H9 (cell line): ENCODE measurements around the gene PRTFDC1. TPM values are rescaled to one million over a fixed set of nuclear protein-coding genes. Genes with fewer than 3 reads are reported as not detected.

Source experiments
- DNase-seq: peaks from one replicate; pipeline ENCODE4 v3.0.0-alpha.2; 2017
- H2AFZ ChIP-seq: one replicate; pipeline ENCODE4 v1.6.1; 2013; ENCODE audit warnings: mild to moderate bottlenecking, low read length, control low read depth, moderate library complexity
- H2AK5ac ChIP-seq: 2 replicates; pipeline ENCODE4 v1.6.1; 2013; ENCODE audit warnings: low read length, control low read depth, mixed read lengths; ENCODE audit not compliant: insufficient read length
- H2BK120ac ChIP-seq: one replicate; pipeline ENCODE4 v1.6.1; 2013; ENCODE audit warnings: low read depth, mild to moderate bottlenecking, low read length, control low read depth, inconsistent platforms; ENCODE audit not compliant: poor library complexity, severe bottlenecking
- H2BK12ac ChIP-seq: 2 replicates; pipeline ENCODE4 v1.6.1; 2013; ENCODE audit warnings: low read length, control low read depth, mixed read lengths, low read depth; ENCODE audit not compliant: insufficient read length
- H2BK15ac ChIP-seq: 2 replicates; pipeline ENCODE4 v1.6.1; 2013; ENCODE audit warnings: low read depth, low read length, control low read depth
- H2BK20ac ChIP-seq: one replicate; pipeline ENCODE4 v1.6.1; 2013; ENCODE audit warnings: low read depth, mild to moderate bottlenecking, low read length, control low read depth, inconsistent platforms; ENCODE audit not compliant: poor library complexity, severe bottlenecking
- H2BK5ac ChIP-seq: 2 replicates; pipeline ENCODE4 v1.6.1; 2013; ENCODE audit warnings: low read length, control low read depth, mixed read lengths; ENCODE audit not compliant: insufficient read length
- H3K14ac ChIP-seq: 2 replicates; pipeline ENCODE4 v1.6.1; 2013; ENCODE audit warnings: low read length, control low read depth; ENCODE audit not compliant: insufficient read depth
- H3K18ac ChIP-seq: 2 replicates; pipeline ENCODE4 v1.6.1; 2013; ENCODE audit warnings: low read depth, mild to moderate bottlenecking, mixed read lengths, low read length, control low read depth; ENCODE audit not compliant: insufficient read length
- H3K23ac ChIP-seq: 2 replicates; pipeline ENCODE4 v1.6.1; 2013; ENCODE audit warnings: low read length, control low read depth, mixed read lengths, low read depth; ENCODE audit not compliant: insufficient read length
- H3K23me2 ChIP-seq: 2 replicates; pipeline ENCODE4 v1.6.1; 2013; ENCODE audit warnings: low read depth, mild to moderate bottlenecking, mixed read lengths, low read length, control low read depth; ENCODE audit not compliant: insufficient read length, poor library complexity, severe bottlenecking
- H3K27ac ChIP-seq: 2 replicates; pipeline ENCODE4 v1.5.1; 2013; ENCODE audit warnings: low read length, control low read depth, mixed read lengths, low read depth; ENCODE audit not compliant: insufficient read length
- H3K27me3 ChIP-seq: 2 replicates; pipeline ENCODE4 v1.6.1; 2013; ENCODE audit warnings: low read length, control low read depth, inconsistent platforms; ENCODE audit not compliant: insufficient read depth
- H3K4ac ChIP-seq: 2 replicates; pipeline ENCODE4 v1.6.1; 2013; ENCODE audit warnings: low read depth, mild to moderate bottlenecking, control low read depth, inconsistent platforms, low read length, moderate library complexity
- H3K4me1 ChIP-seq: 2 replicates; pipeline ENCODE4 v1.6.1; 2013; ENCODE audit warnings: low read length, control low read depth, inconsistent platforms; ENCODE audit not compliant: insufficient read depth
- H3K4me2 ChIP-seq: 2 replicates; pipeline ENCODE4 v1.6.1; 2013; ENCODE audit warnings: low read length, control low read depth, mixed read lengths; ENCODE audit not compliant: insufficient read length, insufficient read depth
- H3K56ac ChIP-seq: 2 replicates; pipeline ENCODE4 v1.6.1; 2013; ENCODE audit warnings: low read depth, mild to moderate bottlenecking, mixed read lengths, low read length, control low read depth; ENCODE audit not compliant: insufficient read length
- H3K79me1 ChIP-seq: 2 replicates; pipeline ENCODE4 v1.6.1; 2013; ENCODE audit warnings: low read depth, mild to moderate bottlenecking, moderate library complexity, low read length, control low read depth, inconsistent platforms; ENCODE audit not compliant: insufficient read depth, poor library complexity, severe bottlenecking
- H3K79me2 ChIP-seq: 2 replicates; pipeline ENCODE4 v1.6.1; 2013; ENCODE audit warnings: low read length, control low read depth, inconsistent platforms; ENCODE audit not compliant: insufficient read depth
- H3K9ac ChIP-seq: 2 replicates; pipeline ENCODE4 v1.6.1; 2013; ENCODE audit warnings: low read length, control low read depth, mixed read lengths; ENCODE audit not compliant: insufficient read length; ENCODE audit errors: extremely low read depth
- H3K9me3 ChIP-seq: one replicate; pipeline ENCODE4 v1.6.1; 2013; ENCODE audit warnings: low read depth, low read length, inconsistent platforms; ENCODE audit not compliant: control insufficient read depth
- H3T11ph ChIP-seq: one replicate; pipeline ENCODE4 v1.6.1; 2013; ENCODE audit warnings: mild to moderate bottlenecking, low read length, control low read depth, inconsistent platforms
- H4K20me1 ChIP-seq: one replicate; pipeline ENCODE4 v1.6.1; 2013; ENCODE audit not compliant: control insufficient read depth, insufficient read length, insufficient read depth
- H4K5ac ChIP-seq: 2 replicates; pipeline ENCODE4 v1.6.1; 2013; ENCODE audit warnings: low read depth, mild to moderate bottlenecking, mixed read lengths, low read length, control low read depth; ENCODE audit not compliant: insufficient read length
- H4K8ac ChIP-seq: replicated peaks from 2 replicates; pipeline ENCODE4 v1.6.1; 2013; ENCODE audit warnings: low read length, control low read depth, mixed read lengths, low read depth; ENCODE audit not compliant: insufficient read length
- H4K91ac ChIP-seq: 2 replicates; pipeline ENCODE4 v1.6.1; 2013; ENCODE audit warnings: low read depth, mild to moderate bottlenecking, moderate library complexity, mixed read lengths, low read length, control low read depth; ENCODE audit not compliant: insufficient read length
- H3K27ac Mint-ChIP-seq, 3 experiments: 2 replicates in 2 of 3; 3 replicates in 1 of 3; pipeline ENCODE4 v1.8.0; 2020 to 2021; ENCODE audit warnings: mixed read lengths in 3 of 3, mild to moderate bottlenecking in 1 of 3, moderate library complexity in 1 of 3
- H3K27me3 Mint-ChIP-seq: 2 replicates; pipeline ENCODE4 v1.8.0; 2021; ENCODE audit warnings: low read depth, mild to moderate bottlenecking, moderate library complexity, mixed read lengths
- H3K36me3 Mint-ChIP-seq, 3 experiments: 2 replicates in 2 of 3; 3 replicates in 1 of 3; pipeline ENCODE4 v1.8.0; 2020 to 2021; ENCODE audit warnings: low read depth in 3 of 3, mixed read lengths in 3 of 3; ENCODE audit not compliant: insufficient read depth in 1 of 3
- H3K4me1 Mint-ChIP-seq, 2 experiments: 2 replicates each; pipeline ENCODE4 v1.8.0; 2020; ENCODE audit warnings: mixed read lengths in 2 of 2
- H3K4me3 Mint-ChIP-seq, 2 experiments: 2 replicates in 1 of 2; 3 replicates in 1 of 2; pipeline ENCODE4 v1.8.0; 2020 to 2021; ENCODE audit warnings: mild to moderate bottlenecking in 2 of 2, mixed read lengths in 2 of 2, moderate library complexity in 1 of 2
- H3K9me3 Mint-ChIP-seq, 2 experiments: 2 replicates in 1 of 2; 3 replicates in 1 of 2; pipeline ENCODE4 v1.8.0; 2020; ENCODE audit warnings: mild to moderate bottlenecking in 2 of 2, mixed read lengths in 2 of 2, moderate library complexity in 1 of 2
- CTCF ChIP-seq: fragments of 200-600 bp; sonication (generic); conservative IDR thresholded peaks from 3 replicates; pipeline ENCODE4 v1.8.0; 2021; ENCODE audit warnings: antibody characterized with exemption, mild to moderate bottlenecking
- WGBS: extraction: QIAGEN DNeasy Blood & Tissue Kit; methylation state at CpG from one replicate; pipeline ENCODE4 v1.1.7; 2013; ENCODE audit warnings: missing lambda C conversion rate, low lambda C conversion rate, mixed read lengths; ENCODE audit not compliant: insufficient read length; ENCODE audit errors: extremely low coverage; 5-methylcytosine and 5-hydroxymethylcytosine counted together
- total RNA-seq: library from RNA; stranded (reverse); gene quantifications from 2 replicates; pipeline ENCODE4 v1.2.1, GENCODE V29; 2021

The PRTFDC1 gene
- total RNA-seq, 1 experiment from 2014 or later, result 7.5 TPM

GRCh38 chr10:24871011-24871935, 81.1 kb downstream of the PRTFDC1 start:
- Histone ChIP-seq H3T11ph (no peak overlapping the region), H2BK15ac (no peak overlapping the region), H3K4ac (no peak overlapping the region), H3K27ac (no peak overlapping the region), H2BK5ac (no peak overlapping the region), H3K9ac (no peak overlapping the region), H2BK20ac (no peak overlapping the region), H3K9me3 (no peaks in the 10 kb centered on the region), H3K79me1 (no peaks in the 10 kb centered on the region), H4K91ac (no peak overlapping the region), H2BK12ac (no peak overlapping the region), H4K8ac (no peak overlapping the region), H4K5ac (no peak overlapping the region), H3K23ac (no peak overlapping the region), H2AK5ac (no peak overlapping the region), H3K79me2 (no peaks in the 10 kb centered on the region), H2BK120ac (no peak overlapping the region), H2AFZ (no peak overlapping the region), H4K20me1 (no peaks in the 10 kb centered on the region), H3K4me2 (no peak overlapping the region), H3K14ac (no peak overlapping the region), H3K56ac (no peak overlapping the region), H3K27me3 (no peaks in the 10 kb centered on the region), H3K18ac (no peak overlapping the region), H3K4me1 (peaks cover 2% of the 10 kb centered on the region; the same call in 1 of the 2 replicates), H3K23me2 (no peaks in the 10 kb centered on the region)
- H3K36me3 Mint-ChIP-seq, result peaks cover 0 to 8% (median 3%) of the 10 kb centered on the region in 3 experiments; a peak in 2 of 7 replicates
- no peaks in the 10 kb centered on the region for H3K27me3 Mint-ChIP-seq
- TF ChIP-seq CTCF, result no peak
- no peak overlapping the region for H3K4me3 Mint-ChIP-seq
- no CpG with 5 or more reads among the region's 13 CpGs for WGBS
- no peak overlapping the region for H3K27ac Mint-ChIP-seq
- H3K9me3 Mint-ChIP-seq, result peaks cover 3 to 7% of the 10 kb centered on the region in 2 experiments
- H3K4me1 Mint-ChIP-seq, result peaks cover 22 to 28% of the 10 kb centered on the region in 2 experiments
- no peak for DNase-seq
